H1 (cell line): ENCODE data around the gene LPCAT3. TPM values are rescaled to one million over a fixed set of nuclear protein-coding genes. Genes with fewer than 3 reads are reported as not detected.

Source experiments
- CTCF ChIA-PET: fragments of 300-600 bp; sonication (Branson Sonifier 250); formaldehyde crosslinking; loops from one replicate; lab custom pipeline; 2021; ENCODE audit not compliant: partially characterized antibody; lab: Charles Lee
- POLR2A ChIA-PET: fragments of 300-600 bp; sonication (Branson Sonifier 250); formaldehyde crosslinking; loops from one replicate; lab custom pipeline; 2021; ENCODE audit warnings: inconsistent platforms; ENCODE audit not compliant: partially characterized antibody; lab: Charles Lee
- DNase-seq, 2 experiments: peaks; one replicate each; pipeline versions ENCODE4 v3.0.0 to v3.0.0-alpha.2; 2010 to 2022; ENCODE audit warnings: low spot score in 2 of 2, low read depth in 1 of 2, mixed read lengths in 1 of 2
- FAIRE-seq: peaks from 2 replicates; lab custom pipeline; 2011; peaks lifted over from hg19 to GRCh38; lab: Jason Lieb, UNC
- H2AFZ ChIP-seq: 2 replicates; pipeline ENCODE4 v1.8.1; 2012; ENCODE audit warnings: low read length, inconsistent platforms
- H2AK5ac ChIP-seq: 2 replicates; pipeline ENCODE4 v1.6.1; 2013; ENCODE audit warnings: low read depth, low read length
- H2BK120ac ChIP-seq: replicated peaks from 2 replicates; pipeline ENCODE3; 2013; ENCODE audit warnings: low read depth, low read length, inconsistent platforms
- H2BK12ac ChIP-seq: 2 replicates; pipeline ENCODE4 v1.6.1; 2013; ENCODE audit warnings: low read depth, low read length
- H2BK15ac ChIP-seq: 2 replicates; pipeline ENCODE4 v1.6.1; 2013; ENCODE audit warnings: low read length
- H2BK20ac ChIP-seq: 2 replicates; pipeline ENCODE4 v1.6.1; 2013; ENCODE audit warnings: low read length
- H2BK5ac ChIP-seq: 2 replicates; pipeline ENCODE4 v1.6.1; 2013; ENCODE audit warnings: low read depth, low read length
- H3K14ac ChIP-seq: 2 replicates; pipeline ENCODE4 v1.6.1; 2013; ENCODE audit warnings: inconsistent platforms; ENCODE audit not compliant: insufficient read length
- H3K18ac ChIP-seq: 2 replicates; pipeline ENCODE4 v1.6.1; 2013; ENCODE audit warnings: low read length; ENCODE audit errors: extremely low read depth
- H3K23ac ChIP-seq: 2 replicates; pipeline ENCODE4 v1.6.1; 2013; ENCODE audit warnings: inconsistent platforms; ENCODE audit not compliant: insufficient read length
- H3K23me2 ChIP-seq: 2 replicates; pipeline ENCODE4 v1.6.1; 2013; ENCODE audit warnings: low read depth, low read length
- H3K27ac ChIP-seq: 2 replicates; pipeline ENCODE4 v1.6.1; 2011; ENCODE audit warnings: low read depth, low read length, inconsistent platforms
- H3K27me3 ChIP-seq, 4 experiments: replicated peaks in 1 of 4; 1 replicate in 1 of 4; 2 replicates in 3 of 4; pipeline versions ENCODE4 v1.6.1 to v1.8.1; 2011 to 2013; ENCODE audit warnings: low read length in 3 of 4, mild to moderate bottlenecking in 3 of 4, inconsistent platforms in 2 of 4, mixed read lengths in 2 of 4, moderate library complexity in 1 of 4; ENCODE audit not compliant: control insufficient read depth in 3 of 4, insufficient read depth in 3 of 4; ENCODE audit errors: extremely low read depth in 1 of 4
- H3K36me3 ChIP-seq, 4 experiments: 2 replicates each; pipeline versions ENCODE4 v1.6.1 to v1.8.1; 2011 to 2013; ENCODE audit warnings: mild to moderate bottlenecking in 4 of 4, low read length in 3 of 4, moderate library complexity in 2 of 4, control low read depth in 1 of 4, inconsistent platforms in 1 of 4; ENCODE audit not compliant: insufficient read depth in 4 of 4, control insufficient read depth in 2 of 4
- H3K4ac ChIP-seq: replicated peaks from 2 replicates; pipeline ENCODE3; 2013; ENCODE audit warnings: low read length, low read depth, mixed read lengths, inconsistent platforms; ENCODE audit not compliant: insufficient read length
- H3K4me1 ChIP-seq, 4 experiments: replicated peaks in 1 of 4; 1 replicate in 1 of 4; 2 replicates in 3 of 4; pipeline versions ENCODE4 v1.6.1 to v1.8.1; 2011 to 2013; ENCODE audit warnings: low read length in 3 of 4, inconsistent platforms in 2 of 4, mixed read lengths in 1 of 4; ENCODE audit not compliant: insufficient read depth in 4 of 4, control insufficient read depth in 3 of 4
- H3K4me2 ChIP-seq, 2 experiments: 2 replicates each; pipeline versions ENCODE4 v1.6.1 to v1.8.1; 2011 to 2013; ENCODE audit warnings: low read depth in 2 of 2, low read length in 2 of 2, control low read depth in 1 of 2, inconsistent platforms in 1 of 2, mild to moderate bottlenecking in 1 of 2; ENCODE audit not compliant: insufficient read depth in 1 of 2
- H3K4me3 ChIP-seq, 4 experiments: fragments of 200-600, 300-600 bp in 1 of 4; sonication (generic), shearing (Covaris generic), sonication (Bioruptor Twin) in 1 of 4; 2 replicates each; pipeline versions ENCODE4 v1.5.1 to v1.8.1; 2011 to 2016; ENCODE audit warnings: low read length in 4 of 4, low read depth in 3 of 4, control low read depth in 2 of 4, inconsistent platforms in 2 of 4, mild to moderate bottlenecking in 2 of 4, mixed read lengths in 1 of 4, moderate library complexity in 1 of 4; ENCODE audit not compliant: insufficient read depth in 2 of 4; ENCODE audit errors: extremely low read depth in 1 of 4
- H3K56ac ChIP-seq: replicated peaks from 2 replicates; pipeline ENCODE3; 2013; ENCODE audit warnings: low read depth, mild to moderate bottlenecking, mixed read lengths, low read length, inconsistent platforms; ENCODE audit not compliant: insufficient read length
- H3K79me1 ChIP-seq: 2 replicates; pipeline ENCODE4 v1.6.1; 2013; ENCODE audit warnings: low read depth, low read length, control low read depth
- H3K79me2 ChIP-seq, 2 experiments: 2 replicates each; pipeline versions ENCODE4 v1.6.1 to v1.8.1; 2012 to 2013; ENCODE audit warnings: low read length in 2 of 2, mild to moderate bottlenecking in 2 of 2, inconsistent platforms in 1 of 2; ENCODE audit not compliant: insufficient read depth in 2 of 2, control insufficient read depth in 1 of 2
- H3K9ac ChIP-seq, 4 experiments: replicated peaks in 1 of 4; 1 replicate in 1 of 4; 2 replicates in 3 of 4; pipeline versions ENCODE4 v1.6.1 to v1.8.1; 2011 to 2013; ENCODE audit warnings: low read depth in 3 of 4, low read length in 3 of 4, control low read depth in 2 of 4, mild to moderate bottlenecking in 2 of 4, moderate library complexity in 2 of 4, inconsistent platforms in 1 of 4; ENCODE audit errors: extremely low read depth in 1 of 4
- H3K9me3 ChIP-seq, 2 experiments: 2 replicates each; pipeline versions ENCODE4 v1.6.1 to v1.8.1; 2012 to 2013; ENCODE audit warnings: mild to moderate bottlenecking in 2 of 2, moderate library complexity in 2 of 2, control low read depth in 1 of 2, inconsistent platforms in 1 of 2, low read depth in 1 of 2, low read length in 1 of 2, mixed read lengths in 1 of 2; ENCODE audit not compliant: insufficient read depth in 2 of 2
- H4K20me1 ChIP-seq, 2 experiments: replicated peaks in 1 of 2; 2 replicates each; pipeline versions ENCODE3 to v1.8.1; 2011 to 2013; ENCODE audit warnings: inconsistent platforms in 2 of 2, low read length in 2 of 2, mild to moderate bottlenecking in 1 of 2; ENCODE audit not compliant: insufficient read depth in 2 of 2, control insufficient read depth in 1 of 2
- H4K5ac ChIP-seq: 2 replicates; pipeline ENCODE4 v1.6.1; 2013; ENCODE audit warnings: low read length, low read depth, mixed read lengths, inconsistent platforms; ENCODE audit not compliant: insufficient read length
- H4K8ac ChIP-seq: 2 replicates; pipeline ENCODE4 v1.8.0; 2013; ENCODE audit warnings: mild to moderate bottlenecking, moderate library complexity, low read length, inconsistent platforms; ENCODE audit not compliant: insufficient read depth; ENCODE audit errors: extremely low read depth
- H4K91ac ChIP-seq: replicated peaks from 2 replicates; pipeline ENCODE3; 2013; ENCODE audit warnings: low read length, mixed read lengths, inconsistent platforms; ENCODE audit not compliant: insufficient read length
- POLR2AphosphoS5 ChIP-seq: IDR thresholded peaks from 2 replicates; pipeline ENCODE4 v1.6.1; 2011; ENCODE audit warnings: low read depth, low read length
- RBBP5 ChIP-seq: IDR thresholded peaks from 2 replicates; pipeline ENCODE4 v1.7.1; 2012; ENCODE audit warnings: low read depth, mild to moderate bottlenecking, inconsistent platforms, low read length, moderate library complexity, borderline replicate concordance
- YY1 ChIP-seq: IDR thresholded peaks from 2 replicates; pipeline ENCODE4 v1.6.1; 2011; ENCODE audit warnings: low read depth, mild to moderate bottlenecking, low read length
- WGBS, 2 experiments: shearing (Covaris generic) in 1 of 2; methylation state at CpG; one replicate each; pipeline versions ENCODE4 v1.1.6 to v1.1.7; 2013 to 2015; ENCODE audit warnings: low lambda C conversion rate in 2 of 2, mixed read lengths in 2 of 2, inconsistent platforms in 1 of 2, low coverage in 1 of 2, missing lambda C conversion rate in 1 of 2; ENCODE audit not compliant: insufficient replicate concordance in 2 of 2, insufficient coverage in 1 of 2, insufficient read length in 1 of 2; ENCODE audit errors: extremely low coverage in 1 of 2, missing lambda C conversion rate in 1 of 2; 5-methylcytosine and 5-hydroxymethylcytosine counted together
- polyA plus RNA-seq, 7 experiments: library from polyadenylated mRNA; depleted of rRNA in 3 of 7; stranded (reverse) in 5 of 7; unstranded in 2 of 7; fragments of >200 nt in 5 of 7; fragments of 200-250 nt in 2 of 7; gene quantifications; 1 replicate in 5 of 7; 2 replicates in 1 of 7; 4 replicates in 1 of 7; pipeline versions ENCODE4 v1.2.1 to v1.2.3, GENCODE V29; 2011 to 2013; ENCODE audit warnings: missing spikeins in 2 of 7, mixed read lengths in 2 of 7
- total RNA-seq: library from RNA; stranded (reverse); fragmentation: NEBNext Ultra II Directional; extraction: Animal tissue kit (Norgen Biotek cat#: 25700); gene quantifications from 2 replicates; pipeline ENCODE4 v1.2.1, GENCODE V29; 2021

Gene LPCAT3
- total and polyA plus RNA-seq, 2 of the 8 experiments (the other 6 are each of a cell fraction or from before 2014, with no cell fraction given): 55.8 to 70.4 TPM

DNA sequence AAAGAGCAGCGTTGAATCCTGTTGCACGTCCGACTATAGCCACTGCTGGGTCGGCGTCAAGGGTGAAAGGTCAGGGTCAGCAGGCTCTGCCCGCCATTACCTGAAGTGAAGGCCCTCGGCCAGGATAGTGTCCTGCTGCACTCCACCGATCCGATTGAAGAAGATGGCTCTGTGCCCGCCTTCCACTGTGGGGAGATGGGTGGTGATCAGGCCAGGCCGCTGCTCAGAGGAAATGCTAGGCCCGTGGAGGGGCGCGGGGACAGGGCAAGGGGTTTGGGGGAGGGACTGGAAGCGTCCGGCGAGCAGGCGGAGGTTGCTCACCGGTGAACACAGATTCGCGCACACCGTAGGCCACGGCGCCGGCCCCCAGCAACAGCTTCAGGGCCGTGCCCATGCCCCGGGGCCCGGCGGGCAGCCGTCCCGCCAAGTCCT lies 48.2 kb downstream of the LPCAT3 start:
- H2AK5ac ChIP-seq: peak overlapping the region; percentile 76
- peaks cover 4% of the 10 kb centered on the region for H3K23me2 ChIP-seq
- H2BK12ac ChIP-seq: peak overlapping the region; percentile 72
- no peak overlapping the region for H2BK15ac ChIP-seq
- peaks cover 14 to 47% of the 10 kb centered on the region in 2 experiments for H3K79me2 ChIP-seq
- H3K56ac ChIP-seq: peak overlapping the region; percentile 24
- peak overlapping the region; percentile 34 for H4K5ac ChIP-seq
- DNase-seq: no peak
- H3K4me3 ChIP-seq: peak overlapping the region; percentile 91 to 100 (median 100)
- H3K4me2 ChIP-seq: peak overlapping the region; percentile 76 to 100
- peak overlapping the region; percentile 0 for H3K4ac ChIP-seq
- no peak overlapping the region for H2BK20ac ChIP-seq
- POLR2A ChIA-PET: interaction anchor here (0.7 to 30.5 kb wide), 4 partner anchors 8 to 118 kb away, joined by 3 to 1596 read pairs (median 14); partner anchors contain the start of genes ATN1, C12orf57, PTPN6 and RNU7-1
- H3K27ac ChIP-seq: peak overlapping the region; percentile 86
- TF ChIP-seq YY1 (peak; percentile 63; the same call in 1 of the 2 replicates), POLR2AphosphoS5 (peak; percentile 71; the same call in 1 of the 2 replicates), RBBP5 (no peak)
- TF ChIP-seq, all 59 proteins: peak for 2
- peaks cover 0 to 13% (median 3%) of the 10 kb centered on the region in 4 experiments; a peak in 5 of 7 replicates for H3K4me1 ChIP-seq
- H3K9ac ChIP-seq: peak overlapping the region; percentile 70 to 98 (median 92)
- peak overlapping the region; percentile 92; the same call in 1 of the 2 replicates for H4K8ac ChIP-seq
- H3K79me1 ChIP-seq: peaks cover 7% of the 10 kb centered on the region; the same call in 1 of the 2 replicates
- H3K9me3 ChIP-seq: no peaks in the 10 kb centered on the region
- no peak overlapping the region for H2AFZ ChIP-seq
- no peak overlapping the region for H3K23ac ChIP-seq
- peak overlapping the region; percentile 3 for H2BK120ac ChIP-seq
- peak overlapping the region; percentile 85 for H3K18ac ChIP-seq
- FAIRE-seq: no peak
- CTCF ChIA-PET: interaction anchor here (1.2 to 2.4 kb wide), 5 partner anchors 10 to 53 kb away, joined by 3 to 9 read pairs (median 3); no protein-coding TSS in a partner anchor
- peak overlapping the region; percentile 2 for H3K14ac ChIP-seq
- peaks cover 33 to 51% (median 44%) of the 10 kb centered on the region in 4 experiments for H3K36me3 ChIP-seq
- peaks cover 2 to 6% of the 10 kb centered on the region in 2 experiments for H4K20me1 ChIP-seq
- H4K91ac ChIP-seq: peak overlapping the region; percentile 72
- no peaks in the 10 kb centered on the region for H3K27me3 ChIP-seq
- WGBS, 2 experiments: 3% methylated on average over 24 of the region's 31 CpGs; no CpG with 5 or more reads in 1 of the 2 experiments
- H2BK5ac ChIP-seq: peak overlapping the region; percentile 67
